GM18870 (cell line): ENCODE measurements around the gene IGSF9B.

Source experiments
- ATAC-seq: cut with Tn5 transposase; IDR thresholded peaks from one replicate; pipeline ENCODE4 v1.9.1; 2021; ENCODE audit warnings: moderate library complexity; ENCODE audit not compliant: unreplicated experiment

The IGSF9B gene

DNA sequence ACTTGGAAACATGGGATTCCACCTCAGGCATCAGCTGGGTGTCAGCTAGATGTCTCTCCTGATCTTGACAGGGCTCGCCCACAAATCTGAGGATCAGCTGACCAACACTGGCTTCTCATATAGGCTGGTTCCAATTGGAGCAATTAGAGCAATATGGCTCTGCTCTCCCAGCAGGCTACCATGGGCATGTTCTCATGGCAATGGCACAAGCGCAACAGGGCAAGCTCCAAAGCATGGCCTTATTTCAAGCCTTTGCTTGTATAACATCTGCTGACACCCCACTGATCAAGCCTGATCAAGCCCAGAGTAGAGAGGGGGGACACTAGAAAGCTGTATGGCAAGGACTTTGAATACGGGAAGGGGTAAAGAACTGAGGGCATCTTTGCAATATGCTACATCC is 70.7 kb downstream of the IGSF9B start:
- ATAC-seq: no peak

DNA sequence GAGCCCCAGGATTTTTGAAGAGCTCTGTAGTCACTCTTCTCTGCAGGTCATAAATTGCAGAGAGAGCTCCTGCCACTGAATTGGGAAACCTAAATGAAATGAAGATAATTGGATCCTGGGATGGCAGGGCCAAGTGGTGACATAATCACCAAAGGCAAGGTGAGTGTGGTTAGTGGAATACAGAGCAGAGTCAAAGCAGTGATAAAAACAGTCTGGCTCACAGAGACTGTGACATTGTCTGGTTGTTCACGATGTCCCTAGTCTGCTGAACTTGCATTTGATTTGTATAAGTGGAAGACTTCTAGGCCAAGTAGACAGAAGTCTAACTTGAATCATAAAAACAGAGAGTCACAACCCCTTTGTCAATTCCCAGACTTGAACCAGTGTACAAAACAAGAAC is 84.6 kb downstream of the IGSF9B start:
- no peak for ATAC-seq

DNA sequence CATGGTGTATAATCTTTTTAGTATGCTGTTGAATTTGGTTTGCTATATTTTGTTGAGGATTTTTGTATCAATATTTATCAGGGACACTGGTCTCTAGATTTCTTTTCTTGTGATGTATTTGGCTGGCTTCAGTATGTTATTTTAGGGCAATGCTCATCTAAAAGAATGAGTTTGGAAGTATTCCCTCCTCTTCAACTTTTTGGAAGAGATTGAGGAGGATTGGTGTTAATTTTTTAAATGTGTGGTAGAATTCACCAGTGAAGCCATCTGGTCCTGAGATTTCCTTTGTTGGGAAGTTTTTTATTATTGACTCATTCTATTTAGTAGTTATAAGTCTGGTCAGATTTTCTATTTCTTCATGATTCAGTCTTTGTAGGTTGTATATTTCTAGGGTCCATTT is 89.3 kb downstream of the IGSF9B start:
- no peak for ATAC-seq

DNA sequence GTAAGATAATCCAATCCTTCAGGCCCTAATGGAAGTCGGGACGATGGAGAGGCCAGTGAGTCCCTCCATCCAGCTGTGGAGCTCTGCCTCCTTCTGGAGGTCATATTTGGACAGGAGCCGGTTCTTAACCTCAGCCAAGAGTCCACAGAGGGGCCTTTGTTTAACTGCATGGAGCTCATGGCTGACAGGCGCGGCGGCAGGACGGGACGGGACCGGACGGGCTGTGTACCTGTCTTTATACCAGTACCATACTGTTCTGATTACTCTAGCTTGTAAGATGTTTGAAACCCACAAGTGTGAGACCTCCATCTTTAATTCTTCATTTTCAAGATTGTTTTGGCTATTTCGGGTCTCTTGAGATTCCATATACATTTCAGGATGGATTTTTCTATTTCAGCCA is 91.3 kb downstream of the IGSF9B start:
- no peak for ATAC-seq

DNA sequence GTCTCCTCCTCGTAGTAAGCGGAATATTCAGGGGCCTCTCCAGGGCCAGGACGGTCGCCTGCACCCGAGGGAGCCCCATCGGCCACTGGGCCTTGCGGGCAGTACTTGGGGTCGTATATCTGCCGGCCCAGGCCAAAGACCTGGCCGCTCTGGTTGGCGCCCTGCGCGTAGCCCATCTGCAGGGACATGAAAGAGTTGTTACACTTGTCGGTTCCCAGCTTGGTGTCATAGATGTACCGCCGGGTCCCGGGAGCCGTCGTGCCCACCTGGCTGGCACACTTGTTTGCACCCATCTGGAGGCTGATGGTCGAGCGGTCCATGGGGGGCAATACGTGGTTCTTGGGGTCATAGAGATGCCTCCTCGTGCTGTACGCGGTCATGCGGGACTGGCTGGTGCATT is 92.0 kb downstream of the IGSF9B start:
- ATAC-seq: no peak

DNA sequence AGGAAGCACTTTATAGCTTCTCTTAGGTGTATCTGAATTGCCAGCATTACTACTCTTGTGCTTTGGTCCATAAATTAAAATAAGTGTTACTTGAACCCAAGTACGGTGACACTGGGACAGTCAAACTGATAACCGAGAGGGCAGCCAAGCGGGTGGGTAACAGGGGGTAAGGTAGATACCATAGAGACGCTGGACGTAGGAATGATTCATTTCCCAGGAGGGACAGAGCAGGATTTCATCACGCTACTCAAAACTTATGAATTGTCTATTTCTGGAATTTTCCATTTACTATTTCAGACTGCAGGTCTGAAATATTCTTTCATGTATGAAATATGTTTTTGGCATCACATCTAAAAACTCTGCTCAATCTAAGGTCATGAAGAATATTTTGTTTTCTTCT is 96.6 kb downstream of the IGSF9B start:
- no peak for ATAC-seq
